ENCODE data around the gene TBRG4.

Gene TBRG4

DNA sequence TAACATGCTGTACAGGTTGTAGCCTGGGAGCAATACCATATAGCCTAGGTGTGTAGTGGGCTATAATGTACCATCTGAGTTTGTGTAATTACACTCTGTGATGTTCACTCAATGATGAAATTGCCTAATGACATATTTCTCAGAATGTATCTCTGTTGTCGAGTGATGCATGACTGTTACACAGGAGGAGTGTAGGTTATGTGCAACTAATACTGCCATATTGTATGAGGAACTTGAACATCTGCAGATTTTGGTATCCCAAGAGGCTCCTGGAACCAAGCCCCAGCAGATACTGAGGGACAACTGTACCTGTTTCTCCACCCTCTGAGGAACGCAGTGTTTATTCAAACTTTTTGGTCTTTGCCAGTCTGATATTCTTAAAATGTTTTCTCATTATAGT is 61.3 kb downstream of the TBRG4 start:
- no peak for FAIRE-seq

All from islet of Langerhans (tissue), 1 donor.